H9 (cell line): ENCODE results near the gene PTTG1. TPM values are rescaled to one million over a fixed set of nuclear protein-coding genes. Genes with fewer than 3 reads are reported as not detected.

Experiments
- DNase-seq: peaks from one replicate; pipeline ENCODE4 v3.0.0-alpha.2; 2017
- H2AFZ ChIP-seq: one replicate; pipeline ENCODE4 v1.6.1; 2013; ENCODE audit warnings: mild to moderate bottlenecking, low read length, control low read depth, moderate library complexity
- H2AK5ac ChIP-seq: 2 replicates; pipeline ENCODE4 v1.6.1; 2013; ENCODE audit warnings: low read length, control low read depth, mixed read lengths; ENCODE audit not compliant: insufficient read length
- H2BK120ac ChIP-seq: one replicate; pipeline ENCODE4 v1.6.1; 2013; ENCODE audit warnings: low read depth, mild to moderate bottlenecking, low read length, control low read depth, inconsistent platforms; ENCODE audit not compliant: poor library complexity, severe bottlenecking
- H2BK12ac ChIP-seq: 2 replicates; pipeline ENCODE4 v1.6.1; 2013; ENCODE audit warnings: low read length, control low read depth, mixed read lengths, low read depth; ENCODE audit not compliant: insufficient read length
- H2BK15ac ChIP-seq: 2 replicates; pipeline ENCODE4 v1.6.1; 2013; ENCODE audit warnings: low read depth, low read length, control low read depth
- H2BK20ac ChIP-seq: one replicate; pipeline ENCODE4 v1.6.1; 2013; ENCODE audit warnings: low read depth, mild to moderate bottlenecking, low read length, control low read depth, inconsistent platforms; ENCODE audit not compliant: poor library complexity, severe bottlenecking
- H2BK5ac ChIP-seq: 2 replicates; pipeline ENCODE4 v1.6.1; 2013; ENCODE audit warnings: low read length, control low read depth, mixed read lengths; ENCODE audit not compliant: insufficient read length
- H3K14ac ChIP-seq: 2 replicates; pipeline ENCODE4 v1.6.1; 2013; ENCODE audit warnings: low read length, control low read depth; ENCODE audit not compliant: insufficient read depth
- H3K18ac ChIP-seq: 2 replicates; pipeline ENCODE4 v1.6.1; 2013; ENCODE audit warnings: low read depth, mild to moderate bottlenecking, mixed read lengths, low read length, control low read depth; ENCODE audit not compliant: insufficient read length
- H3K23ac ChIP-seq: 2 replicates; pipeline ENCODE4 v1.6.1; 2013; ENCODE audit warnings: low read length, control low read depth, mixed read lengths, low read depth; ENCODE audit not compliant: insufficient read length
- H3K23me2 ChIP-seq: 2 replicates; pipeline ENCODE4 v1.6.1; 2013; ENCODE audit warnings: low read depth, mild to moderate bottlenecking, mixed read lengths, low read length, control low read depth; ENCODE audit not compliant: insufficient read length, poor library complexity, severe bottlenecking
- H3K27ac ChIP-seq: 2 replicates; pipeline ENCODE4 v1.5.1; 2013; ENCODE audit warnings: low read length, control low read depth, mixed read lengths, low read depth; ENCODE audit not compliant: insufficient read length
- H3K27me3 ChIP-seq: 2 replicates; pipeline ENCODE4 v1.6.1; 2013; ENCODE audit warnings: low read length, control low read depth, inconsistent platforms; ENCODE audit not compliant: insufficient read depth
- H3K4ac ChIP-seq: 2 replicates; pipeline ENCODE4 v1.6.1; 2013; ENCODE audit warnings: low read depth, mild to moderate bottlenecking, control low read depth, inconsistent platforms, low read length, moderate library complexity
- H3K4me1 ChIP-seq: 2 replicates; pipeline ENCODE4 v1.6.1; 2013; ENCODE audit warnings: low read length, control low read depth, inconsistent platforms; ENCODE audit not compliant: insufficient read depth
- H3K4me2 ChIP-seq: 2 replicates; pipeline ENCODE4 v1.6.1; 2013; ENCODE audit warnings: low read length, control low read depth, mixed read lengths; ENCODE audit not compliant: insufficient read length, insufficient read depth
- H3K56ac ChIP-seq: 2 replicates; pipeline ENCODE4 v1.6.1; 2013; ENCODE audit warnings: low read depth, mild to moderate bottlenecking, mixed read lengths, low read length, control low read depth; ENCODE audit not compliant: insufficient read length
- H3K79me1 ChIP-seq: 2 replicates; pipeline ENCODE4 v1.6.1; 2013; ENCODE audit warnings: low read depth, mild to moderate bottlenecking, moderate library complexity, low read length, control low read depth, inconsistent platforms; ENCODE audit not compliant: insufficient read depth, poor library complexity, severe bottlenecking
- H3K79me2 ChIP-seq: 2 replicates; pipeline ENCODE4 v1.6.1; 2013; ENCODE audit warnings: low read length, control low read depth, inconsistent platforms; ENCODE audit not compliant: insufficient read depth
- H3K9ac ChIP-seq: 2 replicates; pipeline ENCODE4 v1.6.1; 2013; ENCODE audit warnings: low read length, control low read depth, mixed read lengths; ENCODE audit not compliant: insufficient read length; ENCODE audit errors: extremely low read depth
- H3K9me3 ChIP-seq: one replicate; pipeline ENCODE4 v1.6.1; 2013; ENCODE audit warnings: low read depth, low read length, inconsistent platforms; ENCODE audit not compliant: control insufficient read depth
- H3T11ph ChIP-seq: one replicate; pipeline ENCODE4 v1.6.1; 2013; ENCODE audit warnings: mild to moderate bottlenecking, low read length, control low read depth, inconsistent platforms
- H4K20me1 ChIP-seq: one replicate; pipeline ENCODE4 v1.6.1; 2013; ENCODE audit not compliant: control insufficient read depth, insufficient read length, insufficient read depth
- H4K5ac ChIP-seq: 2 replicates; pipeline ENCODE4 v1.6.1; 2013; ENCODE audit warnings: low read depth, mild to moderate bottlenecking, mixed read lengths, low read length, control low read depth; ENCODE audit not compliant: insufficient read length
- H4K8ac ChIP-seq: replicated peaks from 2 replicates; pipeline ENCODE4 v1.6.1; 2013; ENCODE audit warnings: low read length, control low read depth, mixed read lengths, low read depth; ENCODE audit not compliant: insufficient read length
- H4K91ac ChIP-seq: 2 replicates; pipeline ENCODE4 v1.6.1; 2013; ENCODE audit warnings: low read depth, mild to moderate bottlenecking, moderate library complexity, mixed read lengths, low read length, control low read depth; ENCODE audit not compliant: insufficient read length
- H3K27ac Mint-ChIP-seq, 3 experiments: 2 replicates in 2 of 3; 3 replicates in 1 of 3; pipeline ENCODE4 v1.8.0; 2020 to 2021; ENCODE audit warnings: mixed read lengths in 3 of 3, mild to moderate bottlenecking in 1 of 3, moderate library complexity in 1 of 3
- H3K27me3 Mint-ChIP-seq: 2 replicates; pipeline ENCODE4 v1.8.0; 2021; ENCODE audit warnings: low read depth, mild to moderate bottlenecking, moderate library complexity, mixed read lengths
- H3K36me3 Mint-ChIP-seq, 3 experiments: 2 replicates in 2 of 3; 3 replicates in 1 of 3; pipeline ENCODE4 v1.8.0; 2020 to 2021; ENCODE audit warnings: low read depth in 3 of 3, mixed read lengths in 3 of 3; ENCODE audit not compliant: insufficient read depth in 1 of 3
- H3K4me1 Mint-ChIP-seq, 2 experiments: 2 replicates each; pipeline ENCODE4 v1.8.0; 2020; ENCODE audit warnings: mixed read lengths in 2 of 2
- H3K4me3 Mint-ChIP-seq, 2 experiments: 2 replicates in 1 of 2; 3 replicates in 1 of 2; pipeline ENCODE4 v1.8.0; 2020 to 2021; ENCODE audit warnings: mild to moderate bottlenecking in 2 of 2, mixed read lengths in 2 of 2, moderate library complexity in 1 of 2
- H3K9me3 Mint-ChIP-seq, 2 experiments: 2 replicates in 1 of 2; 3 replicates in 1 of 2; pipeline ENCODE4 v1.8.0; 2020; ENCODE audit warnings: mild to moderate bottlenecking in 2 of 2, mixed read lengths in 2 of 2, moderate library complexity in 1 of 2
- CTCF ChIP-seq: fragments of 200-600 bp; sonication (generic); conservative IDR thresholded peaks from 3 replicates; pipeline ENCODE4 v1.8.0; 2021; ENCODE audit warnings: antibody characterized with exemption, mild to moderate bottlenecking
- total RNA-seq: library from RNA; stranded (reverse); gene quantifications from 2 replicates; pipeline ENCODE4 v1.2.1, GENCODE V29; 2021

Gene PTTG1
- total RNA-seq, 1 experiment from 2014 or later = 279 TPM

DNA sequence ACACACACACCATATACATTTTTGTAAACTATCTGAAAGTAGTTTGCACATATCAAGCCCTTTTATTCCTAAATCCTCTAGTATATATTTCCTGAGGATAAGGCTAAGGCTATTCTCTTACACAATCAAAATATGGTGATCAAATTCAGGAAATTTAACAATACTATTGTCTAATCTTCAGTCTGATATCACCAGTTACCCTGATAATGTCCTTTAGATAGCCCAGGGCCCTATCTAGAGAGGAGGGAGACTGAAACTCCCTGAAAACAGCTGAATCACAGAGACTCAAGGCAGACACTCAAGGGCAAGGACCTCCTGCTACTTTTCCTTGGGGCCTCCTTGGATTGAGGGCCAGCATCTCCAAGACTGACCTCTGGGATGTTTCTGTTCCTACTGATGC lies 30.4 kb downstream of the PTTG1 start:
- H3K36me3 Mint-ChIP-seq = peaks cover 0 to 4% (median 0%) of the 10 kb centered on the region in 3 experiments; a peak in 3 of 7 replicates
- Histone ChIP-seq H2BK12ac (no peak overlapping the region), H2AK5ac (no peak overlapping the region), H3K27ac (no peak overlapping the region), H4K8ac (no peak overlapping the region), H3K79me1 (no peaks in the 10 kb centered on the region), H3K4ac (no peak overlapping the region), H4K91ac (no peak overlapping the region), H2BK15ac (no peak overlapping the region), H3K56ac (no peak overlapping the region), H3K18ac (no peak overlapping the region), H2BK120ac (no peak overlapping the region), H2AFZ (no peak overlapping the region), H3K79me2 (no peaks in the 10 kb centered on the region), H3T11ph (no peak overlapping the region), H3K9ac (no peak overlapping the region), H3K9me3 (no peaks in the 10 kb centered on the region), H4K5ac (no peak overlapping the region), H3K4me1 (no peaks in the 10 kb centered on the region), H4K20me1 (no peaks in the 10 kb centered on the region), H3K14ac (no peak overlapping the region), H3K27me3 (no peaks in the 10 kb centered on the region), H3K23ac (no peak overlapping the region), H3K4me2 (no peak overlapping the region), H2BK5ac (no peak overlapping the region), H3K23me2 (no peaks in the 10 kb centered on the region), H2BK20ac (no peak overlapping the region)
- TF ChIP-seq CTCF = no peak
- H3K27ac Mint-ChIP-seq = no peak overlapping the region
- peaks cover 2% of the 10 kb centered on the region; the same call in 1 of the 2 replicates for H3K27me3 Mint-ChIP-seq
- no peak overlapping the region for H3K4me3 Mint-ChIP-seq
- peaks cover 2 to 6% of the 10 kb centered on the region in 2 experiments; a peak in 4 of 5 replicates for H3K9me3 Mint-ChIP-seq
- no peak for DNase-seq
- H3K4me1 Mint-ChIP-seq = no peaks in the 10 kb centered on the region
